GM21717 (cell line): ENCODE measurements around the gene HAGH.

Experiments used
- ATAC-seq: cut with Tn5 transposase; IDR thresholded peaks from one replicate; pipeline ENCODE4 v1.9.1; 2021; ENCODE audit warnings: mild to moderate bottlenecking, moderate library complexity; ENCODE audit not compliant: unreplicated experiment

HAGH gene

DNA sequence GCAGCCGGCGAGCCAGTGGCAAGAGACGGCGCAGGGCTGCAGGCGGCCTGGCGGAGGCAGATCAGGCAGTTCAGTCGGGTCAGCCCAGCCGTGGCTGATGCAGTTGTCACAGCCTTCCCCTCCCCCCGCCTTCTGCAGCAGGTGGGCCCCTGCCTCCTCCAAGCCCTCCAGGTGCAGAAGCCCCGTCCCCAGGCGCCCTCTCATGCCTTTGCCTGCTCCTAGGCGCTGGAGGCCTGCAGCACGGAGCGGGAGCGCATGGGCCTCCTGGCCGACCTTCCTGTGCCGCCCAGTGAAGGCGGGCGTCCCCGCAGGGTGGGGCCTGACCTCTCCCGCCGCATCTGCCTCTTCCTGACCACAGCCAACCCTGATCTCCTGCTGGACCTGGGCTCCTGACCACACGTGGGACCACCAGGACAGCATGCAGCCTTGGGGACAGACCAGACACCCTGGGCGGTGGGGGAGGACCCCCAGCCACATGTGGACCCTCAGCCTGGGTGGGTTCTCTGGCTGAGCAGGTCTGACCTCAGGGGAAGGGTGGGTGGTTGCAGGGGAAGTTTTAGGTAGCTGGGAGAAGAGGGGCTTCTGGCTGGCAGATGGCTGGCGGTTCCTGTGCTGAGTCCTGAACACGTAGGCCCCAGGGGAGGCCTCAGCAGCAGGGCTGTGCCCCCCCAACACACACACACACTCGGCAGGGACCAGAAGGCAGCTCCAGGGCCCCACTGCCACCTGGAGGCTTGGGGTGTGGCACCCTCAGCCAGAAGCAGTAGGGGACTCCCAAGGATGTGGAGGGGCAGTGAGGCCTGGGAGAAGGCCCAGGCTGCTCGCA, 50.6 kb downstream of the HAGH start:
- ATAC-seq, result no peak

GRCh38 chr16:1775006-1775845, 51.4 kb downstream of the HAGH start:
- no peak for ATAC-seq

GRCh38 chr16:1774448-1774780, 52.2 kb downstream of the HAGH start:
- no peak for ATAC-seq

- ATAC-seq, result no peak
Measured at GRCh38 chr16:1773703-1774447, 52.8 kb downstream of the HAGH start.

GRCh38 chr16:1772908-1773702, 53.5 kb downstream of the HAGH start, which contains the start of gene MRPS34:
Gene MRPS34 (minus strand): TSS chr16:1773134. CDS start chr16:1773119, 15 bp downstream.
- peak; percentile 41 for ATAC-seq

- peak; percentile 0 for ATAC-seq
Measured at GRCh38 chr16:1772362-1772907, 54.2 kb downstream of the HAGH start, which contains the start of gene EME2. Gene EME2 (plus strand): TSS chr16:1772810. CDS start chr16:1773228, 418 bp downstream.

DNA sequence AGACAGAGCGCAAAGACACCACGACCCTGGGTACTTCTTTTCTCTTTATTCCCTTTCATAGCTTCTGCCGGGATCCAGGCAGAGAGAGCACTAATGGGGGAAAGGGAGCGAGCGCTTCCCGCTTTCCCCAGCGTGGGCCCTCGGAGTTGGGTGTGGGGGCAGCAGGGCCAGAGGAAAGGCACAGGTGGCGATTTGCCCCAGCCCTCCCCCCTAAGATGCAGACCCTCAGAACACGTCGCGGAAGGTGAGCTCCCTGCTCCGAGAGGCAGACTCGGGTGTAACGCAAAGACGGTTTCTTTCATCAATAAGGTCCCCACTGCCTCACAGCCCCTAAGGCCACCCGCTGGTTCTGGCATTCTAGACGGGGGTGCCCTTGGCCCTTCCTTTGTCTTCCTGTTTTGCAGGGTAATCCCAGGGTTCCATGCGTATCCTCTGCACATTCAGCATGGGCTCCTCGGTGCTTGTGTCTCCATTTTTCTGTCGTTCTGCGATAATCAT, 54.7 kb downstream of the HAGH start:
- ATAC-seq, result no peak

GRCh38 chr16:1771188-1771863, 55.3 kb downstream of the HAGH start, which contains the start of gene NME3:
Gene NME3 (minus strand): TSS chr16:1771543. CDS start chr16:1771534, 9 bp downstream.
- ATAC-seq, result no peak

DNA sequence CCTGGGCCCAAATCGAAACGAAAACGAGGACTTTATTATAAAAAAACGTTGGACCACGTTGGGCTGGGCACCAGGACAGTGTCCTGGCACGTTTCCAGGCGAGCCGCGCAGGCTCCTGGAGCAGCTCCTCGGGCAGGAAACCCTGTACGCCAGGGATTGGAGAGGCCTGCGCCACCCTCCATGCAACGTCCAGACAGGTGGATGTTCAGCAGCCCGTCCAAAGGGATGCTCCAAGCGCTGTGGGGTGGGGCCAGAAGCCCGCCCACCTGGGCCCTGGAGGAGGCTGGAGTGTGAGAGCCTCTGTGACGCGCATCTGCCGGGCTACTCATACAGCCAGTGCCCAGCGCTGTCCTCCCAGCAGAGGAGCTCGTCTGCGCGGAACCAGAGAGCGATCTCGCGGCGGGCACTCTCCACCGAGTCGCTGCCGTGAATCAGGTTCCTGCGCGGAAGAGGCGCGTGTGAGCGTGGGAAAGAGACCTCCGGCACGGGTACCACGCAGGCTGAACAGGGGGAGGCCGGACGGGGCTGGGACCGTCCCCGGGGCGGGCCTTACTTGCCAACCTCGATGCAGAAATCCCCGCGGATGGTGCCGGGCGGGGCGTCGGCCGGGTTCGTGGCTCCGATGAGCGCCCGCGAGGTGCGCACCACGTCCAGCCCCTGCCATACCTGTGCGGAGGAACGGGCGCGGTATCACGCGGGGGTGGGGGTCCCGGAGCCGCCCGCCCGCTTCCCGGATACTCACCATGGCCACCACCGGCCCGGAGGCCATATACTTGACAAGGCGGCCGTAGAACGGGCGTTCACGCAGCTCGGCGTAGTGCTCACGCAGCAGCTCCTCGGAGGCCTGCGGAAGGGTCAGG, 56.1 kb downstream of the HAGH start:
- no peak for ATAC-seq

DNA sequence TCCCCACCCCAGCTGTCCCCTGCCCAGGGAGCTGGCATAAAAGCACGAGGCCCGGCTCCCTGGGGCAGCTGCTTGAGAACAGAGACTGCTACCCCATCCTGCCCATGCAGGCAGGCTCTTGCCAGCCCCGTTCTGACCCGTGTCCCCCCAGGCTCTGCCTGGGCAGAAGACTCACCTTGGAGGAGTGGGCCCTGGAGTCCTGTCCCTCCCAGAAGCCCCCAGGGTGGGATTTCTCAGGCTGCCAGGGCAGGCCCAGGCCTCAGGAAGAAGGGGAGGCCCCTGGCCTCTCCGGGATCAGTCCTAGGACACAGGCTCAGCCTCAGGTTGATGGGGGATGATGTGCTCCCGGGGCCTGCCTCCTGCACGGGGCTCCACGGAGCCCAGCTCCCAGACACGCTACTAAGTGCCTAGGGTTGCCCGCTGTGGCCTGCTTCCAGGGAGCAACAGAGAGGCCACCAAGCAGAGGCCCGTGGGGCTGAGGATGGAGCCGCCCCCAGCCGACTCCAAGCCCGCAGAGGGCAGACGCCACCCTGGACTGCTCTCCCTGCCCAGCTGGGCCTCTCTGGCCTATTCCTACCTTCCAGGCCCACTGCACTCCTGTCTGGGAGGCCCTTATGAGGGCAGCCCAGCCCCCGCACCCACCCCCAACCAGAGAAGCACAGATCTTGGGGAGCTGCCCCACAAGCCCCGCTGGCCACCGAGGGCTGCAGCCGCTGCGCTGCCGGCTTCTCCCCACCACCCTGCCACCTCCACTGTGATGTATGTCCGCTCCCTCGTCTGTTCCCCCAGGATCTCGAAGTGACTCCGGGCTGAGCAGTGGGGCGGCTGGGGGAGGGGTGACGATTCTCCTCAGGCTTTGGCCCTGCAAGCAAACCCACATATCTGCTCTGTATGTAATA, 57.0 kb downstream of the HAGH start:
- ATAC-seq, result no peak

- ATAC-seq, result no peak
Measured at GRCh38 chr16:1768767-1769401, 57.7 kb downstream of the HAGH start.

GRCh38 chr16:1768061-1768766, 58.4 kb downstream of the HAGH start:
- ATAC-seq, result no peak

DNA sequence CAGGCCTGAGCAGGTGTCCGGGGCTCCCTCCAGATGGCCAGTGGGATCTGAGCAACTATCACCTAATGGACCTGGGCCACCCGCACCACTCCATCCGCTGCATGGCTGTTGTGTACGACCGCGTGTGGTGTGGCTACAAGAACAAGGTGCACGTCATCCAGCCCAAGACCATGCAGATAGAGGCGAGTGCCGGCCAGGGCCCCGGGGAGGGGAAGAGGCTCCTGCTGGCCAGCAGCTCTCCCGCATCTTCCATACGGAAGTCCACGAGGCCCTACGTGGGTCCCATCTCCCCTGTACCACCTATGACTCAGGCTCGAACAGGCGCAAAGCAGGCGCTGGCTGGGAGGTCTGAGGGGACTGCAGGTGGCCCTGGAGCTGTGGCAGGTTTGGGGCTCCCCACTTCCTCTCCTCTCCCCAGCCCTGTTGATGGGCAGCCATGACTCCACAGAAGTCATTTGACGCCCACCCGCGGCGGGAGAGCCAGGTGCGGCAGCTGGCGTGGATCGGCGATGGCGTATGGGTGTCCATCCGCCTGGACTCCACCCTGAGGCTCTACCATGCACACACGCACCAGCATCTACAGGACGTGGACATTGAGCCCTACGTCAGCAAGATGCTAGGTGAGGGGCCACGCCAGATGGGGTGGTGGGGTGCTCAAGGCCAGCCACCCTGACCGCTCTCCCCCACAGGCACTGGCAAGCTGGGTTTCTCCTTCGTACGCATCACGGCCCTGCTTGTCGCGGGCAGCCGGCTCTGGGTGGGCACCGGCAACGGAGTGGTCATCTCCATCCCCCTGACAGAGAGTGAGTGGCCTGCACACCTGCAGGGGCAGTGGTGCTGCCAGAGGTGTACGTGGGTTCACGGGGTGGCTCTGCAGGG, 59.3 kb downstream of the HAGH start:
- no peak for ATAC-seq

DNA sequence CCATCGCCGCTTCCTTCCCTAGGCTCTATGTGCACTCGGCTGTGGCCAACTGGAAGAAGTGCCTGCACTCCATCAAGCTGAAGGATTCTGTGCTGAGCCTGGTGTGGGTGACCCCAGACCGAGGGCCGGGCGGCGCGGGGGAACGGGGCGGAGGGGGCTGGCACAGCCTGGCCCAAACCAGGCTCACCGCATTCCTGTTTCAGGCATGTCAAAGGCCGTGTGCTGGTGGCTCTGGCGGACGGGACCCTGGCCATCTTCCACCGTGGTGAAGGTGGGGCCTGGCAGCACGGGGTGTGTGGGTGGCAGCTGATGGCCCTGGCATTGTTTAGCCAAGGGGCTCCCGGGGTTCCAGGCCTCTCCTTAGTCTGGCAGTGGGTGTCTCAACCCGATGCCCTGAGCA, 59.9 kb downstream of the HAGH start:
- no peak for ATAC-seq

GRCh38 chr16:1766231-1766630, 60.4 kb downstream of the HAGH start:
- ATAC-seq, result no peak
